ENCODE data around the gene MGMT.

The MGMT gene

GRCh38 chr10:129631006-129631405, 164.0 kb downstream of the MGMT start:
- TF ChIP-seq CTCF (IDR thresholded peaks at IDR 0.05; ENCODE audit: low read depth, low read length): no peak
- Histone ChIP-seq H3K9me3 (ENCODE audit: severe bottlenecking) (peaks cover 4% of the 10 kb centered on the region), H3K36me3 (no peaks in the 10 kb centered on the region), H3K27me3 (ENCODE audit: insufficient read depth, low read depth, severe bottlenecking) (no peaks in the 10 kb centered on the region), H3K4me3 (ENCODE audit: low read depth, low read length) (no peak overlapping the region), H3K27ac (no peak overlapping the region)
- no peak for DNase-seq

DNA sequence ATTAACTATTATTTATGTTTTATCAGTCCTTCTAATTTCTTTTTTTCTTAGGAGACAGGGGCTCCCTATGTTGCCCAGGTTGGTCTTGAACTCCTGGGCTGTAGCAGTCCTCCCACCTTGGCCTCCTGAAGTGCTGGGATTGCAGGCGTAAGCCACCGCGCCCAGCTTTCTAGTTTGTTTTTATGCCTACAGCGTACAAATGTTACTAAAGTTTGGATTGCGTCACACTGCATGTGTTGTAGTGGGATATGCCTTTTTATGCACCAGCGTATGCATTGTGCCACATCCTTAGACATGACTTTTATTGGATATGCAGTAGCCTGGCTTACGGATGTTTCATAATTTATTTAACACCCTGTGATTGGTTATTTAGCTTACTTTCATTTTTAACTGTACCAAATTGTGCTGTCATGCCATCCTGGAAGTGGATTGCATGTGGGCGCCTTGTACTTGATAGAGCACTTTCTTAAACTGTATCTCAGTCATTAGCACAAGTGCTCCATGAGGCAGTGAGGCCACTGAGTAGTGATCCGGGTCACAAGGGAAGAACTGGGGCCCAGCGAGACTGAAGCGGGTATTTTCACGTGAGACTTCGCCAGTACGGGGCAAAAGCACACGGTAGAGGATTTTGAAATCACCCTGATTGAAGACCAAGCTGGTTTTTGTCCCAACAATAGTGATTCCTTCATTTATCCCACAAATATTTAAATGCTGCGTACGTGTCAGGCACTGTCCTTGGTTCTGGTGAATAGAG, 165.0 kb downstream of the MGMT start:
- no peaks in the 10 kb centered on the region for H3K36me3 ChIP-seq
- no peak for TF ChIP-seq CTCF (IDR thresholded peaks at IDR 0.05; ENCODE audit: low read depth, low read length)

DNA sequence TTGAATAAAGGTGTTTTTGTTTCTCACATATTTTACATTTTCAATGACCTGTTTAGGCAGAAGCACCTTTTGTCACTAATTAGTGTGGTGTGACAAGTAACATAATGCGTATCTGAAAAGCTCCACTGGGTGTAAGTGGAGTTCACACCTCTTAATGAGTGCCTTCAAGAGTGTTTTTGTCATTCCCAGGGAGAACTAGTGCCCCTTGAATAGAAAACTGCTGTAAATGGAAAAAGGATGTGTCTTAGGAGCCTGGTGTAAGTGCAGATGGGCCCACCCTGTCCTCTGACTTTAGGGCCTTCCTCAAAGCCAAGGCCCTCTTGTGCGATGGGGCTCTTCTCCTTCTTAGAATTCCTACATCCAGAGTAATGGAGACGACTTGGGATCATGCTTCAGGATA, 170.0 kb downstream of the MGMT start:
- H3K36me3 ChIP-seq: no peaks in the 10 kb centered on the region
- no peak for TF ChIP-seq CTCF (IDR thresholded peaks at IDR 0.05; ENCODE audit: low read depth, low read length)
- H3K27ac ChIP-seq: no peak overlapping the region
- H3K27me3 ChIP-seq (ENCODE audit: insufficient read depth, low read depth, severe bottlenecking): no peaks in the 10 kb centered on the region
- no peak for DNase-seq
- no peak overlapping the region for H3K4me3 ChIP-seq (ENCODE audit: low read depth, low read length)
- H3K9me3 ChIP-seq (ENCODE audit: severe bottlenecking): peaks cover 4% of the 10 kb centered on the region

More for the DNA sequence above, 165.0 kb downstream of the MGMT start:
- no peak overlapping the region for H3K27ac ChIP-seq
- DNase-seq: no peak
- H3K27me3 ChIP-seq (ENCODE audit: insufficient read depth, low read depth, severe bottlenecking): no peaks in the 10 kb centered on the region
- no peak overlapping the region for H3K4me3 ChIP-seq (ENCODE audit: low read depth, low read length)
- peaks cover 4% of the 10 kb centered on the region for H3K9me3 ChIP-seq (ENCODE audit: severe bottlenecking)

GRCh38 chr10:129637846-129638245, 170.8 kb downstream of the MGMT start:
- no peaks in the 10 kb centered on the region for H3K27me3 ChIP-seq (ENCODE audit: insufficient read depth, low read depth, severe bottlenecking)
- TF ChIP-seq CTCF (IDR thresholded peaks at IDR 0.05; ENCODE audit: low read depth, low read length): no peak
- no peak overlapping the region for H3K27ac ChIP-seq
- H3K9me3 ChIP-seq (ENCODE audit: severe bottlenecking): peaks cover 4% of the 10 kb centered on the region
- no peak for DNase-seq
- H3K4me3 ChIP-seq (ENCODE audit: low read depth, low read length): no peak overlapping the region
- H3K36me3 ChIP-seq: no peaks in the 10 kb centered on the region

DNA sequence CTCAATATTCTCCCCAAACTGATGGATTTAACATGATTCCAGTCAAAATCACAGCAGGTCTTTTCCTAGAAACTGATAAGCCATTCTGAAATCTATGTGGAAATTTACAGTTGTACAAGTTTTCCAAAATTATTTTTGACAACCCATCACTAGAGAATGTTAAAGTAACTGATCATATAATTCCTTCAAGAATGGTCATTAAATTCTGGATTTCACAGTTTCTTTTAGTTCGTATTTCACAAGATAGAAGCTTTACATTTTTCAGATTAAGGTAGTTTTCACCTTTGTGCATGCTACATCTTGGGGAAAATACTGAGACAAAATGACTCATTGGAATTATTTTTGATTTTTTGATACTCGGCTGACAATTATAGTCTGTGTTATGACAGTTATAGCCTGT, 174.3 kb downstream of the MGMT start:
- Histone ChIP-seq H3K27me3 (ENCODE audit: insufficient read depth, low read depth, severe bottlenecking) (no peaks in the 10 kb centered on the region), H3K36me3 (no peaks in the 10 kb centered on the region), H3K27ac (no peak overlapping the region), H3K4me3 (ENCODE audit: low read depth, low read length) (no peak overlapping the region), H3K9me3 (ENCODE audit: severe bottlenecking) (no peaks in the 10 kb centered on the region)
- no peak for DNase-seq
- no peak for TF ChIP-seq CTCF (IDR thresholded peaks at IDR 0.05; ENCODE audit: low read depth, low read length)

DNA sequence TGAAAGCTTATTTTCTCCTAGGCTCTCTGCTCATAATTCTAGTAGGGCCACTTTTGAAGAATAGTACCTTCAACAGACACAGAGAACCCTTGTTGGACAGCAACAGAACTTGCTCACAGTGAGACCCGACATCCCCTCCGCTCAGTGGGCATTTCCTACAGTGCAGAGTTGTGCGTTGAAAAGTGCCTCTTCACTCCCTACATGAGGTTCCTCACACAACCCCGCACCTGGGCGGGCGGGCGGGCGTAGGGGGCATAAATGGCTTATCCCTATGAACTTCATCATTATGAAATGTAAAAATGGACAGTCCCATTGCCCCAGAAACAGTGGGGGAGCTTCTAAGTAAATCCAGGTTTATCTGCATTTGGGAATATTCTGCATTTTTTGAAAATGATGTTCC, 174.9 kb downstream of the MGMT start:
- H3K4me3 ChIP-seq (ENCODE audit: low read depth, low read length): no peak overlapping the region
- H3K36me3 ChIP-seq: no peaks in the 10 kb centered on the region
- no peak for DNase-seq

More for the DNA sequence above, 174.9 kb downstream of the MGMT start:
- Histone ChIP-seq H3K27ac (no peak overlapping the region), H3K9me3 (ENCODE audit: severe bottlenecking) (no peaks in the 10 kb centered on the region), H3K27me3 (ENCODE audit: insufficient read depth, low read depth, severe bottlenecking) (no peaks in the 10 kb centered on the region)
- TF ChIP-seq CTCF (IDR thresholded peaks at IDR 0.05; ENCODE audit: low read depth, low read length): no peak
